Muscle of back (tissue), 11 donors: ENCODE data around the gene SLC6A1. TPM values are rescaled to one million over a fixed set of nuclear protein-coding genes. Genes with fewer than 3 reads are reported as not detected.

Experiments
- DNase-seq, 3 donors: peaks; one replicate each; pipeline versions ENCODE4 v3.0.0 to v3.0.0-alpha.2; 2013
- polyA plus RNA-seq, 10 donors: library from polyadenylated mRNA; unstranded; fragments of 120-200 nt; gene quantifications; one replicate each; pipeline ENCODE4 v1.2.1, GENCODE V29; 2013; ENCODE audit not compliant: insufficient read length in 10 of 10

The SLC6A1 gene
- polyA plus RNA-seq, 10 donors: 1.1 to 5.2 (median 2.6) TPM

- no peak for DNase-seq
Observed at GRCh38 chr3:11016727-11017126, 24.2 kb downstream of the SLC6A1 start.

GRCh38 chr3:11019116-11019819, 26.7 kb downstream of the SLC6A1 start:
- DNase-seq: no peak

DNA sequence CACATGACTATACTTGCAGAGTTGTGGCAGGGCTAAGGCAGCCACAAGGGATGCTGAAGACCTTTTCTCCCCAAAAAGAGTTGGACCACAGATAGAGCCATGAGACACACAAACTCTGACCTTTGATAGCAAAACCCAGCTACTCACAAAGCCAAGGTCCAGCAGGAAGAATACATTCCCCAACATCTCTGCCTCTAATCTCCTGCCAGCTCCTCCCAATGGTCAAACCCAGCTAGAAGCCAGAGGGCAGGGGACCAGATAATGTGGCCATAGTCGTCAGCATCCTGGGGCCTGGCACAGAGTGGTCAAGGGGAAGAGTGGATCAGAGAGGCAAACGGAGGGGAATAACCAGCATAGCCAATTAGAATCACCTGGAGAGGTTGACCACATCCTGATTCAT, 28.2 kb downstream of the SLC6A1 start:
- no peak for DNase-seq

GRCh38 chr3:11021611-11022011, 29.1 kb downstream of the SLC6A1 start:
- no peak for DNase-seq

- DNase-seq: no peak
Observed at GRCh38 chr3:11022115-11022514, 29.6 kb downstream of the SLC6A1 start.

DNA sequence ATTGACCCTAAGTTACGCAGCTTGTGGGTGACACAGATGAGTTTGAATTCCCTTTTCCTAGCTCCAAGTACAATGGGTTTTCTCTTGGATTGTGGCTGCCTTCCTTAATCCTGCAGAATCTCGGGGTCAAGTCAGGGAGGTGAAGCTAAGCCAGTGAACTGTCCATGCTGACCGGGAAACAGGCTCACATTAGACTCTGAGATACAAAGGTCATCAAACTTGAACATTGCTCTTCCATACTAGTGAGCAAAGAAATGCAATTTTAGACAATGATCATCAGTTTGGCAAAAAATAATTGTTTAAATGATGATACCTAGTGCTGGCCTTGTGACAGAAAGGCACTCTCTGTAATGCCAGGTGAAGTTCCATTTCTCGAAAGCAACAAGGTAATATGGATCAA, 31.6 kb downstream of the SLC6A1 start:
- DNase-seq: no peak

DNA sequence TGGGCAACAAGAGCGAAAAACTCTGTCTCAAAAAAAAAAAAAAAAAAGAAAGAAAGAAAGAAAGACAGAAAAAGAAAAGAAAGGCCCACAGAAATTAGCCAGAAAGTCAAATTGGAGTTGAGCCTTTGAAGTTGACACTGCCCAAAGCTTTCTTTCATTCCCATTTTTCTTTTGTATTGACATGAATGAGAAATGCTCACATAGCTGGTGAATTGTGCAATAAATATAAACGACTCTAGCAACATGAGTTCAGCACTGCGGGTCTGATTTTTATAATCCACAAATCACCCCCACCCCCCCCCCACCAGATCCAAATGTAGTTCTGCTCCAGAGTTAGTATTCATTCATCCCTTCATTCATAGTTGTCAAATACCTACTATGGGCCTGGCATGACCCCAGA, 37.4 kb downstream of the SLC6A1 start:
- DNase-seq: no peak

- no peak for DNase-seq
Observed at GRCh38 chr3:11033871-11034270, 41.3 kb downstream of the SLC6A1 start.

DNA sequence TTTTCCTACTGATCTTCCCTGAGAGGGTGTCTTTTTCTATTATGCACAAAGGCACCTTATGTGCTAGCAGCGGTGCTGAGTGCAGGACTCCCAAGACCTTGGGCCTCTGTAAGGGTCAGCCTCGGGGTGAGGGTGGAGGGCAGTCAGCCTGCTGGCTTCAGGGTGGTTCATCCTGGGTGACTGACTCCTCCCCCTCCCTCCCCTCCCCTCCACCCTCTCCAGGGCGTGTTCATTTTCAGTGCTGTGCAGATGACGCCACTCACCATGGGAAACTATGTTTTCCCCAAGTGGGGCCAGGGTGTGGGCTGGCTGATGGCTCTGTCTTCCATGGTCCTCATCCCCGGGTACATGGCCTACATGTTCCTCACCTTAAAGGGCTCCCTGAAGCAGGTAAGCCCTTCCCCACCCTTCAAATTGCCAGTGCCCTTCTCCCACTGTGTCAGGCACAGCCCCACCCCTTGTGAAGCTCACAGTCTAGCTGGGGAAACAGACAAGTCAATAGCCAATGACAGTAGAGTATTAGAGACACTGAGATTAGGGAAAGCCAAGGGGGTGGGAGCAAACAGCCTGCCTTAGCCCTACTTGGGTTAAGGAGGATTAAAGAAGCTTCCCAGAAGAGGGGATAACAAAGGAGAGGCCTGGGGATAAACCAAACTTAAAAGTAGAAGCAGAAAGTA, 41.9 kb downstream of the SLC6A1 start:
- DNase-seq: no peak

GRCh38 chr3:11035757-11036505, 43.4 kb downstream of the SLC6A1 start:
- DNase-seq: no peak

GRCh38 chr3:11037241-11037873, 44.8 kb downstream of the SLC6A1 start:
- DNase-seq: no peak

- no peak for DNase-seq
Observed at GRCh38 chr3:11037976-11038375, 45.4 kb downstream of the SLC6A1 start.

- DNase-seq: no peak
Observed at GRCh38 chr3:11045536-11045935, 53.0 kb downstream of the SLC6A1 start.

DNA sequence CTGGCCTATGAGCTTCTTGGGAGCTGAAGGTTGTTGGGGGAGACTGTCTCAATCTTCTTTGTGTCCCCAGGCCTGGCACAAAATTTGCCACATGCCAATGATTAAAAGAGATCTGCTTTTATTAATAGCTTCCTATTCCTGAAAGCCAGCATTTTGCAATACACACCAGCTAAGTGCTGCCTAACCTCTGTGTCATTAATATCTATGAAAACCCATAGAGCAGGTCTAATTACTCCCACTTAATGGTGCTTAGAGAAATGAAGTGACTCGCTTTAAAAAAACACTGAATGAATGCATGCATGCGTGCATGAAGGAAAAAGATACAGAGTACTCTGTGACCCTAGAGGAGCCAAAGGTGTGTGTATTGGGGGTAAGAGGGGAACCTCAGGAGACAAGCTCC, 55.0 kb downstream of the SLC6A1 start:
- no peak for DNase-seq

- DNase-seq: no peak
Observed at GRCh38 chr3:11050666-11051323, 58.2 kb downstream of the SLC6A1 start.

- DNase-seq: no peak
Observed at GRCh38 chr3:11053926-11054503, 61.5 kb downstream of the SLC6A1 start.

- DNase-seq: no peak
Observed at GRCh38 chr3:11054739-11055438, 62.3 kb downstream of the SLC6A1 start.

- no peak for DNase-seq
Observed at GRCh38 chr3:11055496-11055895, 62.9 kb downstream of the SLC6A1 start.

- no peak for DNase-seq
Observed at GRCh38 chr3:11056531-11057050, 64.0 kb downstream of the SLC6A1 start.

DNA sequence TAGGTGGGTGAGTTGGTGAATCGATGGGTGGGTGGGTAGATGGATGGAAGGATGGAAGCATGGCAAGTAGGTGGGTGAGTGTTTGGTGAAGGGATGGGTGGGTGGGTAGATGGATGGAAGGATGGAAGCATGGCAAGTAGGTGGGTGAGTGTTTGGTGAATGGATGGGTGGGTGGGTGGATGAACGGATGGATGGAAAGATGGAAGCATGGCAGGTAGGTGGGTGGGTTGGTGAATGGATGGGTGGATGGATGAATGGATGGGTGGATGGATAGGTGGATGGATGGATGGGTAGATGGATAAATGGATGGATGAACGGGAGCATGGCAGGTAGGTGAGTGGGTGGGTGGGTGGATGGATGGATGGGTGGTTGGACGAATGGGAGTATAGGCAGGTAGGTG, 65.1 kb downstream of the SLC6A1 start:
- DNase-seq: no peak
